Ectodermal cell (in vitro differentiated cells): ENCODE data around the gene SEMA4C.

ENCODE experiments used
- H3K27ac ChIP-seq: 2 replicates; pipeline ENCODE4 v1.7.0; 2013; ENCODE audit warnings: mild to moderate bottlenecking, low read depth, low read length; ENCODE audit not compliant: insufficient read depth, poor library complexity, severe bottlenecking
- H3K27me3 ChIP-seq: 2 replicates; pipeline ENCODE4 v1.7.0; 2013; ENCODE audit warnings: mild to moderate bottlenecking, low read length; ENCODE audit not compliant: insufficient read depth, control insufficient read depth, poor library complexity, severe bottlenecking
- H3K36me3 ChIP-seq: one replicate; pipeline ENCODE4 v1.7.0; 2013; ENCODE audit warnings: low read length; ENCODE audit not compliant: control insufficient read depth, insufficient read depth
- H3K4me1 ChIP-seq: one replicate; pipeline ENCODE4 v1.7.0; 2013; ENCODE audit warnings: low read length; ENCODE audit not compliant: control insufficient read depth, insufficient read depth
- H3K4me3 ChIP-seq: 2 replicates; pipeline ENCODE4 v1.7.0; 2013; ENCODE audit warnings: low read depth, low read length, control low read depth; ENCODE audit not compliant: insufficient read depth
- H3K9me3 ChIP-seq: 2 replicates; pipeline ENCODE4 v1.7.0; 2013; ENCODE audit warnings: mild to moderate bottlenecking, low read length, moderate library complexity; ENCODE audit not compliant: control insufficient read depth
- WGBS, 2 experiments: methylation state at CpG; one replicate each; pipeline ENCODE4 v1.1.7; 2013; ENCODE audit warnings: missing lambda C conversion rate in 2 of 2; 5-methylcytosine and 5-hydroxymethylcytosine counted together

SEMA4C gene

DNA sequence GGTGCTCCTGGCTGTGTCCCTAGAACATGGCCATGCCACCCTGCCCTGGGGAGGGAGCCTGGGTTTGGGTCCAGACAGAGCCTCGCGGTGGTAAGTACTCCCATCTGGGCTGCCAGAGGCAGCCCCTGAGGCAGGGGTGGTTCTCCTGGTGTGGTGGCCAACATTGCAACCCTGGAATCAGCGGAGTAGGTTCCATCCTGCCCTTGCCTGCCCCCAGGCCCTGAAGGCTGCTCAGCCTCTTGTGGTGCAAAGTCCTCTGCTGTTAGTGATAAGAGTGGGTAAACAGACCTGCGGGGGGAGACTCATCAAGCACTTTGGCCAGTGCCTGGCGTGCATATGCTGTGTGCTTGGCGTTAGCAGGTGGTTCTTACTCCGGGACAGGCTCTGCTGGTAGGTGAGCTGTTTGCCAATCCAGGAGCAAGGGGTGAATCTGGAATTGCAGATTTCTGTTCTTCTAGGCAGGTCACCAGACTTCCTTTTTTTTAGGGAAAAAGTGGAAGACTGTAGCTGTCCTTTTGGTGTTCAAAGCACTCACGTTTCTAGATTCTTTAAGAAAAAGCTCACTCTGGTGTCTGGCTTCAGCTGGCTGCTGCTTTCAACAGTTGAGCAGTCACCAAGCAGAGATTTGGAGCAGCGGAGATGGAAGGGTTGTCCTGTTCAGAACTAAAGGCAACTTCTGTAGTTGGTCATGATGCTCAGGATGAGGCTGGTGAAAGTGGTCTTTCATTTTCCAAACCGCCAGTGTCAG, 50.6 kb downstream of the SEMA4C start:
- Histone ChIP-seq H3K27ac (no peak overlapping the region), H3K36me3 (no peaks in the 10 kb centered on the region), H3K4me1 (peaks cover 23% of the 10 kb centered on the region), H3K4me3 (no peak overlapping the region), H3K27me3 (peaks cover 4% of the 10 kb centered on the region), H3K9me3 (no peaks in the 10 kb centered on the region)
- WGBS, 2 experiments: 89 to 90% methylated on average over 10 of the region's 10 CpGs

DNA sequence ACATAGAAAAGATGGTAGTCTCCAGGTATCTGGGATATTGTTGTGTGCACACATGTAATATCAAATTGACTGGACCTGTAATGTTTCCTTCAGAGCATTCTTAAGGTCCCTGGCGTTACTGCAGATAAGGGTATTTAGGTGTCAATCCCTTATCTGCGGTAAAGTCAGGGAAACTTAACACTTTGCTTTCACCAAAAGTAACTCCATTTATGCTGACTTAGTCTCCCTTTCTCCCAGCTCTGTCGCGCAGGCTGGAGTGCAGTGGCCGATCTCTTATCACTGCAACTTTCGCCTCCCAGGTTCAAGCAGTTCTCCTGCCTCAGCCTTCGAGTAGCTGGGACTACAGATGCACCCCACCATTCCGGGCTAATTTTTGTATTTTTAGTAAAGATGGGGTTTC, 52.0 kb downstream of the SEMA4C start:
- H3K4me1 ChIP-seq: peaks cover 23% of the 10 kb centered on the region
- WGBS, 2 experiments: 91 to 93% methylated on average over 8 of the region's 8 CpGs
- no peaks in the 10 kb centered on the region for H3K36me3 ChIP-seq
- no peaks in the 10 kb centered on the region for H3K9me3 ChIP-seq
- H3K27me3 ChIP-seq: peaks cover 4% of the 10 kb centered on the region
- no peak overlapping the region for H3K27ac ChIP-seq
- peak overlapping the region; percentile 74 for H3K4me3 ChIP-seq

DNA sequence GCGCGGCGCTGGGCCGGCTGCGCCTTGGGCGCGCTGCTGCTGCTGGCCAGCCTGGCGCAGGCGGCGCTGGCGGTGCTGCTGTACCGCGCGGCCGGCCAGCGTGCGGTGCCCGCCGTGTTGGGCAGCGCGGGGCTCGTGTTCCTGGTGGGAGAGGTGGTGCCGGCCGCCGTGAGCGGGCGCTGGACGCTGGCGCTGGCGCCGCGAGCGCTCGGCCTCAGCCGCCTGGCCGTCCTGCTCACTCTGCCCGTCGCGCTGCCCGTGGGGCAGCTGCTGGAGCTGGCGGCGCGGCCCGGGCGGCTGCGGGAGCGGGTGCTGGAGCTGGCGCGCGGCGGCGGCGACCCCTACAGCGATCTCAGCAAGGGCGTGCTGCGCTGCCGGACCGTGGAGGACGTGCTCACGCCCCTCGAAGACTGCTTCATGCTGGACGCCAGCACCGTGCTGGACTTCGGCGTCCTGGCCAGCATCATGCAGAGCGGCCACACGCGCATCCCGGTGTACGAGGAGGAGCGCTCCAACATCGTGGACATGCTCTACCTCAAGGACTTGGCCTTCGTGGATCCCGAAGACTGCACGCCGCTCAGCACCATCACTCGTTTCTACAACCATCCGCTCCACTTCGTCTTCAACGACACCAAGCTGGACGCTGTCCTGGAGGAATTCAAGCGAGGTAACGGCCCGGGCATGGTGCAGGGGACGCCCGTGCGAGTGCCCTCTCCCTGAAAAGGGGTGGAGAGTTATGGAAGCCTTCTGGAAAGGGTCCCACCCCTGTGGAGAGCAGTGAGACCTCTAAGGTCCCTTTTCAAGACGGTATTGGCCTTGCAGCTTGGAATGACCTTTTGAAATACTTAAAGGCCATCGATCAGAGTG, 52.8 kb downstream of the SEMA4C start:
- peaks cover 4% of the 10 kb centered on the region for H3K27me3 ChIP-seq
- peaks cover 23% of the 10 kb centered on the region for H3K4me1 ChIP-seq
- H3K4me3 ChIP-seq: peak overlapping the region; percentile 74
- 2 to 3% methylated on average over 89 of the region's 89 CpGs for WGBS, 2 experiments
- H3K27ac ChIP-seq: no peak overlapping the region
- no peaks in the 10 kb centered on the region for H3K9me3 ChIP-seq
- H3K36me3 ChIP-seq: no peaks in the 10 kb centered on the region

DNA sequence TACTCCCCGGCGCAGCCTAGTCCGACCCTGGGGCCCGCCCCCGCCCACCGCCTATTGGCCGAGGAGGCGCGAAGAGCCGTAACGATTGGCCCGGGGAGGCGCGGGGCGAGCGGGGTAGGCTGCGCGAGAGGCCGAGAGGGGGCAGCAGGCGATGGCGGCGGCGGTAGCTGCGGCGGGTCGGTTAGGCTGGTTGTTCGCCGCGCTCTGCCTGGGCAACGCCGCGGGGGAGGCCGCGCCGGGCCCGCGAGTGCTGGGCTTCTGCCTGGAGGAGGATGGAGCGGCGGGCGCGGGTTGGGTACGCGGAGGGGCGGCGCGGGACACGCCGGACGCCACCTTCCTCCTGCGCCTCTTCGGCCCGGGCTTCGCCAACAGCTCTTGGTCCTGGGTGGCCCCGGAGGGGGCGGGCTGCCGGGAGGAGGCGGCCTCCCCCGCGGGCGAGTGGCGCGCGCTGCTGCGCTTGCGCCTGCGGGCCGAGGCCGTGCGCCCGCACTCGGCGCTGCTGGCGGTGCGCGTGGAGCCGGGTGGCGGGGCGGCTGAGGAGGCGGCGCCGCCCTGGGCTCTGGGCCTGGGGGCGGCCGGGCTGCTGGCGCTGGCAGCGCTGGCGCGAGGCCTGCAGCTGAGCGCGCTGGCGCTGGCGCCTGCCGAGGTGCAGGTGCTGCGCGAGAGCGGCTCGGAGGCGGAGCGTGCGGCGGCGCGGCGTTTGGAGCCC, 53.6 kb downstream of the SEMA4C start, which contains the start of gene CNNM3:
Gene CNNM3 (plus strand): TSS at position 142 of the 709 bp plus-strand sequence. CDS start 10 bp downstream, at position 152.
- 0% methylated on average over 103 of the region's 103 CpGs for WGBS, 2 experiments
- Histone ChIP-seq H3K36me3 (no peaks in the 10 kb centered on the region), H3K4me3 (peak within 1 kb of the TSS; percentile 74), H3K9me3 (no peaks in the 10 kb centered on the region), H3K27me3 (peaks cover 4% of the 10 kb centered on the region), H3K4me1 (peaks cover 22% of the 10 kb centered on the region), H3K27ac (peak within 1 kb of the TSS; percentile 76)

DNA sequence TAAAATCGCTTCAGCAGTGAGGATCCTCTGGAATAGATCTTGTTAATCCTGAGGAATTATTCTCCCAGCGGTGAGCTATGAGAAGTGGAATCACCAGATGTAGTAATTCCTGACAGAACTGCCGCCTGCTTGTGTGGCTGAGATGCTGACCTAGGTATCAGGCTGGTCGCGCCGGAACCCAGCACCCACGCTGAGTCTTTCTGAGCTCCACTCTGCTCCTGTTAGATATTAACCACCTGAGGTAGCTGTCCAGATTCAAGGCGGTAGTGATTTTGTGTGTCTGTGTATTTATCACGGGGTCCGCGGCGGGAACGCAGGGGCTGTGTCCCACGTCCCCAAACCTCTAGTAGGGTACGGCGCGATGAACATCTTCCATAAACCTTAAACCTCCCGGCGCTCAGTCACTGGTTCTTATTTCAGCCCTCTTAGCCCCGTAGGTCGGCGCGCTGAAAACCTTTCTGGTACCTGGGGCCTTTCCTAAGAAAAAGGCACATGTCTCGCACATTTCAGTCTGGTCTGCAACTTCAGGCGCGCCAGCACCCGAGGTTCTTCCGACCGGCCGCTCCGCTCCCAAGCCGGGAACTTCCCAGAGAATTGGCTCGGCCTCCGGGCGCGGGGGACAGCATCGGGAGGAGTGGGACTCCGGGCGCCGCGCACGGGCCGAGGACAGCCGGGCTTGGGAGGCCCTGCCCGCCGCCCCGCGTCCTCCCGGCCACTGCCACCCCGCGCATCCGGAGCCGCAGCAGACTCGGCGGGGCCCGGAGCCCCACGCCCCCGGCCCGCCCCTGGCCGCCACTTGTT, 54.4 kb downstream of the SEMA4C start:
- peak overlapping the region; percentile 74 for H3K4me3 ChIP-seq
- H3K27me3 ChIP-seq: peaks cover 4% of the 10 kb centered on the region
- WGBS, 2 experiments: 3% methylated on average over 60 of the region's 60 CpGs
- H3K4me1 ChIP-seq: peaks cover 15% of the 10 kb centered on the region
- no peaks in the 10 kb centered on the region for H3K9me3 ChIP-seq
- peak overlapping the region; percentile 23 for H3K27ac ChIP-seq
- H3K36me3 ChIP-seq: no peaks in the 10 kb centered on the region

DNA sequence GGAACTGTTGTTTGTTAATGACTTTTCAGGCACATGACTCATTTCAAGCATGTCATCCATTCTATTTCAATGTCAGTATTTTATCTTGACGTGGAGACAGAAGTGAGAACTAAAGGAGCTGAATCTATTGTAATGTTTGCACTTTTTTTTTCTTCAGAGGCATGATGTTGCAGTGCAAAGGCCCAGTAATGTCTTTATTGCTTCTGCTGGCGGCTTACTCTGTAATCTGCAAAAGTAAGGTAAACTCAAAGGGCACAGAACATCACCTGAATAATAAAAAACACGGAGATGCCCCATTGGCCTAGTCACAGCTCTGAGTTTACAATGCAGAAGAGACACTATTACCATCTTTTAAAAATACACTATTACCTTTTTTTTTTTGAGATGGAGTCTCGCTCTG, 56.2 kb downstream of the SEMA4C start:
- Histone ChIP-seq H3K36me3 (peaks cover 10% of the 10 kb centered on the region), H3K4me1 (peaks cover 2% of the 10 kb centered on the region), H3K27ac (no peak overlapping the region), H3K27me3 (peaks cover 4% of the 10 kb centered on the region), H3K4me3 (no peak overlapping the region), H3K9me3 (no peaks in the 10 kb centered on the region)
- WGBS, 2 experiments: 94 to 97% methylated on average over 4 of the region's 4 CpGs

DNA sequence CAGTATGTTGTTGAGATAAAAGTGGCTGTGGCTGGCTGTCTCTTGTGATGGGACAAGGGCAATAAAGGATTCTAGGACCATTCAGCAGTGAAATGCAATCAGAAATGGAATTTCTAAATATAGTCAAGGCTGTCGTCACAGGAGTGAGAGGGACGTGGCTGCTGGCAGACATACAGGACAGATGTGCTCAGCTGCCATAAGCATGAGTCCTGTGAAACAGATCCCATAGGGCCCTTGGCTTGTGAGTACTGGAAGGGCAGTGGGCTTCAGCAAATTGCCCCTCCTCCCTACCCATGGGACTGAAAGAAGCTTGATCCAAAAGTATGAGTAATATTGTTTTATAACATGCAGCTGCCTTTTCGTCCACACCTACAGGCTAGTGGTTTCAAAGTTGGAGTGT, 58.0 kb downstream of the SEMA4C start:
- Histone ChIP-seq H3K27ac (no peak overlapping the region), H3K4me3 (no peak overlapping the region), H3K36me3 (peaks cover 12% of the 10 kb centered on the region), H3K9me3 (no peaks in the 10 kb centered on the region), H3K4me1 (no peaks in the 10 kb centered on the region), H3K27me3 (peaks cover 4% of the 10 kb centered on the region)
- 89 to 94% methylated on average over 3 of the region's 3 CpGs for WGBS, 2 experiments

DNA sequence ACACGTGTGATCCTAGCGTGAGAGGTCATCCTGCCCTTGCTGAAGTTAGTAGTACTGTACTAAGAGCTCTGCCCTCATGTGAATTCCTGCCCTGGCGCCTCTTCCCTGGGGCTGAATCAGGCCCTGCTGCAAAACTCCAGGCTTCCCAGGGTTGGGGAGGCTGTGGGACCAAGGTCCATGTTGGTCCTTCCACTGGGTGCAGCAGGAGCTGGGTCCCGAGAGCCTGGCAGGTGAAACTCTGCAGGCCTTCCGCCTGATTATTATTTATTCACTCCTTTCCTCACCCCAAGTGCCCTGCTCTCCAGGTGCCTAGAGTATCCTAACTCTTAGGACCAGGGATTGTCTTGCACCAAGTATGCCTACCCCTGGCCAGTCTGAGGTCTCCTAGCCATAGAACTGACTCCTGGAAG, 59.1 kb downstream of the SEMA4C start:
- Histone ChIP-seq H3K4me1 (no peaks in the 10 kb centered on the region), H3K27ac (no peak overlapping the region), H3K9me3 (no peaks in the 10 kb centered on the region), H3K4me3 (no peak overlapping the region), H3K36me3 (peaks cover 12% of the 10 kb centered on the region), H3K27me3 (peaks cover 4% of the 10 kb centered on the region)
- 93% methylated on average over 5 of the region's 5 CpGs for WGBS, 2 experiments

DNA sequence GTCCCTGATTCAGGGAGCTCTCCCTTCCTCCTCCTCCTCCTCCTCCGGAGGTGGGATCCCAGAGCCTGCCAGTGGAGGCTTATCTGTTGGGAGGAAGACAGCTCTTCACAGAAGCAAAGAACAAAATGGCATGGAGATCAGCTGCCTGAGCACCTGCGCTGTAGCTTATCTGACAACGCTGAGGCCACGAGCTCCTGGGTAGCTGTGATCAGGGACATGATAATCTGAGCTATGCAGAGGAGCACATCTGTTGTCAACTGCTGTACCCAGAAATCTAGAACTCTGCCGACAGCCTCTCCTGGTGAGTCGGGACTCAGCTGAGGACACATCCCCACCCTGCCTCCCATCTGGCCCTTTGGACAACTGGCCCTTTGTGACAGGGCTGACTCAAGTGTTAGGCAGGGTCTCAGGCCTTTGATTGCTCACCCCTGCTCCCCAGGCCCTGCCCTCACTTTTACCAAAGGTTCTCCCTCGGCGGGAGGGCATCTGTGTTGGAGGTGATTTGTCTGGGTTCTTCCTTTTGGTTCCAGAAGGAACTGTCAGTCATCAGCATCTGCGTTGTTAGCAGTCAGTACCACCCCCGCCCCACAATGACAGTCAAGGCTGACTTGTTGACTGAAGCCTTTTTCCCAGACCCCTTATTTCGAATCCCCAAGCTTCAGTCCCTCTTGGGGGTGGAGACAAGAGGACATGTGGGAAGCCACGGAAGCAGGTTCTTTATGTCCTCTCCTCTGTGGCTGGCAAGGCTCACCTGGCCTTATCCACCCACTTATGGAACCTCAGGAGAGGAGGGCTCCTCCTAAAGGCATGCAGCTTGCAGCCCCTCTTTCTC, 59.7 kb downstream of the SEMA4C start:
- no peak overlapping the region for H3K27ac ChIP-seq
- H3K4me1 ChIP-seq: no peaks in the 10 kb centered on the region
- 90 to 91% methylated on average over 12 of the region's 12 CpGs for WGBS, 2 experiments
- H3K9me3 ChIP-seq: no peaks in the 10 kb centered on the region
- peaks cover 12% of the 10 kb centered on the region for H3K36me3 ChIP-seq
- peaks cover under 1% of the 10 kb centered on the region for H3K27me3 ChIP-seq
- H3K4me3 ChIP-seq: no peak overlapping the region
